ENCODE measurements around the gene CDH20.

CDH20 gene

DNA sequence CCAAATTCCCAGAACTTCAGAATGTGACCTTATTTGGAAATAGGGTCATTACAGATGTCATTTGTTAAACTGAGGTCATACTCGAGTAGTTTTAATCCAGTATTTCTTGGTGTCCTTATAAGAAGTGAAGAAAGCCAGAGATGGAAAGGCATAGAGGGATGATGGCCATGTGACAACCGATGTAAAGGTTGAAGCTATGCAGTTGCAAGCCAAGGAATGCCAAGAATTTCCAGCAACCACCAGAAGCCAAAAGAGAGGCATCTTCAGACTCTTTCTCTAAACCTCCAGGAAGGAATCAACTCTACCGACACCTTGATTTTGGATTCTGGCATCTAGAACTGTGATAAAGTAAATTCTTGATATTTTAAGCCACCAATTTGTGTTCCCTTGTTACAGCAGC is 242.2 kb downstream of the CDH20 start:
- DNase-seq (ENCODE audit: low spot score), result no peak

DNA sequence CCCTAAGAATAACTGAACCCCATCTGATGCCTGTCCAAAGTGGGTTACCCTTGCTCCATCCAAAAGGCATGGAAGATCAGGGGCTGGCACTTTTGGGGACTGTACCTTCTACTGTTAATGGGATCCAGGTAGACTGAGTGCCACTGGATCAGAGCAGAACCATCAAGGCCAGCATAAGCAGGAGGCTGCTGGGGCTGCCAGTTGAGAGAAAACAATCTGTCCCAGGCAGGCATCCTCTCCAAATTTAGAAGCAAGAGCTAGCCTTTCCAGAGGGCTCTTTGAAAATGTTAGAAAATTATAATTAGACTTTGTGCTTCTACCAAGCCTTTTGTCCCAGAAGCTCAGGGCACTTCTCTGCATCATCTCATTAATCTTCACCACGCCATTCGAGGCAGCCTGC is 245.6 kb downstream of the CDH20 start:
- DNase-seq (ENCODE audit: low spot score), result no peak

DNA sequence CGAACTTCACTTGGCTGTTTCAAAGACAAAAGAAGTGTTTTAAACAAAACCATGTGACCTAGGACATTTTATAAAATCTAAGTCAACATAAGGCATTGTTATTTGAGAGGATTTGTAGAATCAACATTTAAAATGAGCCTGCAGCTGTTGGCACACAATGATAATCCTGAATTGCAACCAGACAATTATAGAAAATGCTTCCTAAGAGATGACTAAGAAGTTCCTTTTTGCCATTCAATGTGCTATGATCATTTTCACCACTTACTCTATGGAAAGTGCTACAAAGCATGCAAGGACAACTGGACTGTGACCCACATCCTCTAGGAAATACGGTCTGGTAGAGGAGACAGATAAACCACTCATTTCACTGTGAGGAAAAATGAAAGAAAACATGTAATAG is 246.4 kb downstream of the CDH20 start:
- DNase-seq (ENCODE audit: low spot score), result no peak

DNA sequence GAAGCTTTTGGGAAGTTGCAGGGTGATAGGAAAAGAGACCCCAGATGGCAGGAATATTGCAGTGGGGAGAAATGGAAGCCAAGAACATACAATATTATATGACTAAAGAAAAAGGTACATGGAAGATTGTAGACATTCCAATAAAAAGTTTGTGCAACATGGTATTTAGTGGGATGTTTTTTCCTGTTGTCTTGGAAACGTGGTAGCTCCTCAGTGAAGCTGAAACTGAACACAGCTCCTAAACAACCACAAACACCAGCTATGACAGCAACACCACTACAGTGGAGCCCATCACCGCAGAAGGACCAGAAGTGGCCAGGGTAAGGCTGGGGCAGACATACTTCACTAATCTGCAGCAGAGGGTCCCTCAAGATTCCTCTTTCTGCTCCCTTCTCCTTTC is 246.8 kb downstream of the CDH20 start:
- no peak for DNase-seq (ENCODE audit: low spot score)

DNA sequence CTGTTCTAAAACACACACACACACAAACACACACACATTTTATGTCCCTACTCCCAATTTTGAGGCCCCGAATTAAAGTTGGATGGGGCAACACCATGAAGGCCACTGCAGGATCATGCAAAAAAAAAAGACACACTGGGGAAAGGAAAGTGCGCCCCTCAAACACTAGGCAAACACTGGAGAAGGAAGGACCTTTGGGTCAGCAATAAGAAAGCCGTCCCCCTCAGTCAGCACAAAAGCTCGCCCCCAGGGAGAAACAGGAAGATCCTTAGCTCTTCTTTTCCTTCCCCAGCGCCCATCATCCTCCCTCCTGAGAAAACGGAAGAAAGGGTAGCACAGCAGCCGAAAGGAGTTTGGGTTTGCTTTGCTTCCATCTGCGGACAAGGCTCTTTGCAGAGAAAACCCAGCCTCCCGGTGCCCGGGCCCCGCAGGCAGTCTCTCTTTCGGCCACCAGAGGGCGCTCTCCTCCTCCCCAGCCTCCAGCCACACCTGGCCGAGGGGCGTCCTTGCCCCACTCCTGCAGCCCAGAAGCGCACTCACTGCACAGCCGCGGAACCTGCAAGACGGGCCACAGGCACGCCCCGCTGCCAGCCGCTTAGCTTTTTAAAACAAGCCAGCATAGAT is 248.5 kb downstream of the CDH20 start:
- peak; percentile 91 for DNase-seq (ENCODE audit: low spot score)

DNA sequence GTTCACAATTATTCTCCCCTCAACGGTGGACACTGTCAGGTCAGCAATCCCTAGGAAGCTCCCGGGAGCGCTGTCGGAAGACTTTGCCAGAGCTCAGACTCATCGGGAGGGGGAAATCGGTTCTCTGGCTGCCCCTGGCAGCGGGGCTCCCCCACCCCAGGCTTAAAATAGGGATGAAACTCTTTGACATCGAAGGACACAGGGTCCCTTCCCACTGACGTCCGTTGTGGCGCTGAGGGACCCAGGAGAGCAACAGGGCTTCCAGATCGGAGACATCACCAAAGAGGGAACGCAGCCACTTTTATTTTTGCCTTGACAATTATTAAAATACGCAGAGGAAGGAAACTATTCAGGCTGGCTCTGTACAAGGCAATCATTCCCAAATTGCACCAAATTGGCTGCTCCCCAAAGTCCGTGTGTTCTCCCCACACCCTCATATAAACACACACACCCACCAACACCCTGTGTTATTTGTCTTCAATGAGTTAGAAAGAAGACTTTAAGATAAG is 249.0 kb downstream of the CDH20 start:
- peak; percentile 68 for DNase-seq (ENCODE audit: low spot score)

DNA sequence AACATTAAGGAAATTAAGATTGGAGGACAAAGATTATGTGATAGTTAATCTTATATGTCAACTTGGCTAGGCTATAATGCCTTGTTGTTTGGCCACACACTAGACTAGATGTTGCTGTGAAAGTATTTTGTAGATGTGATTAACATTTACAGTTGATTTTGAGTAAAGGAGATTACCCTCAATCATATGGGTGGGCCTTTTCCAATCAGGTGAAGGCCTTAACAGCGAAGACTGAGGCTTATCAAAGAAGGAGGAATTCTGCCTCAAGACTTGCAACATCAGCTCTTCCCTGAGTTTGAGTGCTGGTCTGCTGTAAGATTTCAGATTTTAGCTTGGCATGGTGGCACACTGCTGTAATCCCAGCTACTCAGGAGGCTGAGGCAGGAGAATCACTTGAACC is 250.3 kb downstream of the CDH20 start:
- DNase-seq (ENCODE audit: low spot score), result no peak

DNA sequence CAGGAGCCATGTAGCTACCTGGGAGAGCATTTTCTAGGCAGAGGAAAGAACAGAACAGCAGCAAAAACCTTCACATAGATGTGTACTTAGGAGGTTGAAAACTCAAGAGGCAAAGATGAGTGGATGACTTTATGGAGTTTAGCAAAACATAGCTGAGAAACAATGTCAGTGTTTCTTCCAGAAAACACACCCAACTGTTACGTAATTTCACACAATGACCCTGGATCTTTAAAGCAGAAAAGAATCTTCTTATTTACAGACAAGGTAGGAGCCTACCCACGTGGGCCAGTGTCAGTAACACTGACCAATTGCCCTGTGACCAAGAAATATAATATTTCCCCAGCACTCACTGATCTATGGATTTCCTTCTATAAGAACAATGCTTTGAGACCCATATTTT is 254.6 kb downstream of the CDH20 start:
- no peak for DNase-seq (ENCODE audit: low spot score)

DNA sequence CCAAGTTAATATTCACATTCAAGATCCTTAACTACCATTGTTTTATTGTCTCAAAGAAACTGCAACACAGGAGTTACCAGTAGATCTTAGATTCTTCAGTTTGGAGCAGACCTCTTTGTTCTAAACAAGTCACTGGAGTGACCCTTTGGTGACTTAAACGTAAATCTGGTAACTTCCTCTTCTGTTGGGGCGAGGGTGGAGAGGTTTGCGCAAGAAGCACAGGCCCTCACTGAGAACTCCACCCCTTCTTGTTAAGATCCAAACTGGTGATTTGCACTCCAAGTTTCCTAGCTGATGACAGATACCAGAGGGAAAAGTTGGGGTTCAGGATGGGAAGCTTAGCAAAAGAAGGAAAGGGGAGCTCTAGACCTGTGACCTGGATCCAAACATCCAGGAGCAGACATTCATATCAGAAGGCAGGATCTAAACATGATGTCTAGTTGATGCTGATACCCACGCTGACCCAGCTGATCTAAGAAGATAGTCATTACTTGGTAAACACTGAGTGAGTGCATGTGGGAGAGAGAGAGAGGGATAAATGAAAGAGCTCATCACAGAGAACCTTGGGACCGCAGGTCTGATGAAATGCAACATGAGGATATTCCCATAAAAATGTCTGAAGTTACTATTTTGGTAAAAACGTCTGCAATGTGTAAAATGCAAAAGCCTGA is 256.0 kb downstream of the CDH20 start:
- no peak for DNase-seq (ENCODE audit: low spot score)

DNA sequence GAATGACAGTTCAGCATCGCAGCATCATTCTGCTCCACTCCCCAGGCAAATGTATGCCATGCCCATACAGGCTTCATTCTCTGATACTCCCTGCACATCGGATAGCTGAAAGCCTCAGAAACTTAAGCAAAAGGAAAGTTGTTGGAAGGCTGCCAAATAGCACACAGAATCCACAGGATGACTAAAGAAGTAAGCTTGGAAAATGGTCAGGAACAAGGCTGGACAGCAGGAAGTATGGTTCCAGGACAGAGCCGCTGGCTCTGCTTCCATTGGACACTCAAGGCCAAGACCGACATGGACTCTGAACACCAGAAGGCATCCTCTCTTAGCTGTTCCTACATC is 256.5 kb downstream of the CDH20 start:
- DNase-seq (ENCODE audit: low spot score), result no peak

DNA sequence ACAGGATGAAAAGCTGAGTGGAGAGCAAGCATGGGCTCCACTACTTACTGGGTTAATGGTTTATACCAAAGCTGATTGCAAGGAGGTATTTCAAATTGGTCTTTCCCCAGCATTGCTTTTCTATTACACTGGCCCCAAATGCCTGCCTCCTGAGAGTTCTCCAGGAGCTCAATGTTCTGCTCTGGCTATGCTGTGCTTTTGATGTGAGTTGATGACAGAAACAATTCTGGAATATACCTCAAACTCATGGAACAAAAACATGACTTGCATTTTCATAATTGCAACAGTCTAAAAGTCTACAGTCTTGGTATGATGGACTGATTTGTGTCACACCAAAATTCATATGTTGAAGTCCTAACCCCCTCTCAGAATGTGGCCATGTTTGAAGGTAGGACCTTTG is 258.0 kb downstream of the CDH20 start:
- DNase-seq (ENCODE audit: low spot score), result no peak

DNA sequence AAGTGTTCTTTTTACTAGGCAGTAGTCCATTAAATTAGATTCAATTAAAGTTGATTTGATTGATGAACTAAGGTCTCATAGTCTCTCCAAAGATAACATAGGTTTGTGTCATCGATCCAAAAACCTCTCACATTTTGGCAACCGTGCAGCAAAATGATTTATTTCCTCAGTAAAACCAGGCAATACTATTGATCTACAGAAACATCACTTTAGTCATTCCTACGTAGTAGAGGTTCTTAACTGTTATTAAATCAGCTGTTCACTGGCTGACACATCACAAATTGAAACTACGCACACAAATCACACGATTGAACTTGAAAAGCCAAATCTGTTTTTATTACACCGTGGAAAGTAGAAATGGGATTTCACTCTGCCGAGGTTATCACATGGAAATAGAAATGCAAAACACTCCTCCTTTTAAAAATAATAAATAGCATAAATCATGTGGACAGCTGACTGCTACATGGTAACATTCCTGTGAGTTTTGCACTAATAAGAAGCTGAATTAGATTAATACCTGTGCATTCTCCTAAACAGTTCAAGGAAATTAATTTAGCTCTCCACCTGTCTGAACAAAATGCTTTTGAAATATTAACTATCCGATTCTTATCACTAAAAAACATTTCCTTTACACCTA is 262.5 kb downstream of the CDH20 start:
- no peak for DNase-seq (ENCODE audit: low spot score)

DNA sequence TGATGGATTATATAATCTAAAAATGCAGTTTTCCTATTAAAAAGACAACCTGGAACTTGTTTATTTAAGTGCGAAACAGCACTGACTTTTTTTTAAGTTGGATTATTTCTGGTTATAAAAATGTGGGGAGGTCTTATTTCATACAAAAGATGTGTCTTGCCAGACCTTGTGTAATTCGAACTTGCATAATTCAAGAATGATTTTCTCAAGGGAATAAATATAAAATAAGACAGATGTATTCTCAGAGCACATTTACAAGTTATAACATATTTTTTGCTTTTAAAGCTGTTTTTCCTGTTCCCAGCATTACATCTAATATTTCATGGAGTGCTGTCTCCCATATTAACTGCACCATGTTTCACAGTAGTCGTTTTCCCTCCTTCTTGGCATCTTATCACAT is 263.1 kb downstream of the CDH20 start:
- no peak for DNase-seq (ENCODE audit: low spot score)

DNA sequence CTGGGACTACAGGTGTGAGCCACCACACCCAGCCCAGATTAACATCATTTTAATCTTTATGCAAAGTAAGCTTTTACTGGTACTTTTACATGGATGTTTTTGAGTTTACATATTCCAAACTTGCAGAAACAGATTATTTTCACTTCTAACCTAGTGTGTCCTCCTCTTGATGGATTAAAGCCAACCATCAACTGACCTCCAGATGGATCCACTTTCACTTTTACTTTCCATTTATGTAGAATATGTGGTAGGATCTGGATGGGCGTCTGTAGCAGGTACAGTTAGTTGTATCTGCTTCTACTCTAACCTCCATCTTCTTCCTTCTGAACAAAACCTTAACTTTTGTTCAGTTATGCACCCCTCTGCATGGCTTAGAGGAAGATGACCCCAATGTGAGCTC is 264.1 kb downstream of the CDH20 start:
- no peak for DNase-seq (ENCODE audit: low spot score)

DNA sequence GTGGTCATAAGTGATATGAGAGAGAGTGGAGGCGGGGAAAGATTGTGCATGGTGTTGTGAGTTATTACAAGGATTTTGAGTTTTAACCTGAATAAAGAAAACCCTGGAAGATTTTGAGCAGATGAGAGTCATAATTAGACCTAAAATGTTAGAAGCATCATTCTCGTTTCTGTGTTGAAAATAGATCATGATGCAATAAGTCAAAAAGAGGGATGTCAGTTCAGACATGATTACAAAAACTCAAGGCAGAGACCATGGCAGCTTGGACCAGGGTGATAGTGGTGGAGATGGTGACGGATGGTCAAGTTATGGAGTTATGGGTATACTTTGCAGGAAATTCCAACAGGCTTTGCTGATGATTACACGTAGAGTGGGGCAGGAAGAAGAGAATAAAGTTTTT is 267.2 kb downstream of the CDH20 start:
- no peak for DNase-seq (ENCODE audit: low spot score)

DNA sequence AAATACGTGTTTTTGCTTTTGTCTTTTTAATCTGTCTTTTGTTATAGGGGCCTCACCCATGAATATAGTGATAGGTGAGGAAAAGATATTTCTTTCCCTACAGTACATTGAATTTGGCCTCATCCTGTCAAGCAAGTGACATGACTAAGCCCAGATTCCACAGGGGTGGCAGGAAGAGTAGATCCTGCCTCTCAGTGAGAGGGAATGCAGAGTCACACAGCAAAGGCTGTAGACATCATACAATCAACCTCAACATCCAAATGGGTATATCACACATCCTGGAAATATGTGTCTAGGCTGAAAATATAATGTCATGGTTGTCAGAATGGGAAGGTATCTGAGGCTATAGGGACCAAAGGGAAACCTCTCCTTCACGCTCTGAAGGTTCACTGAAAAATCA is 269.6 kb downstream of the CDH20 start:
- no peak for DNase-seq (ENCODE audit: low spot score)

All from left forelimb (tissue), 1 donor.